GM18951 (cell line): ENCODE data around the gene OR6A2.

Experiments
- POLR2A ChIP-seq: IDR thresholded peaks from 4 replicates; pipeline ENCODE4 v1.6.1; 2011; ENCODE audit warnings: mild to moderate bottlenecking; ENCODE audit not compliant: insufficient read length, insufficient read depth; ENCODE audit errors: extremely low read depth
- in situ Hi-C: fragments of 300-500 bp; cut with MboI; formaldehyde crosslinking; loops from one replicate; pipeline ENCODE4 v1.12.0; 2022; ENCODE audit warnings: low sequenced_read_pairs, mixed read lengths, inconsistent platforms; ENCODE audit not compliant: unreplicated experiment

The OR6A2 gene

GRCh38 chr11:6742260-6742659 is 57.2 kb downstream of the OR6A2 start:
- in situ Hi-C loops: no loop called here
- TF ChIP-seq POLR2A: no peak
